Measurements from ENCODE around the gene RPL19.

The RPL19 gene

GRCh38 chr17:39191750-39192510 lies 8.2 kb upstream of the RPL19 start:
- no peak overlapping the region for H3K9ac ChIP-seq (ENCODE audit: low read depth, low read length)
- H3K4me3 ChIP-seq (ENCODE audit: low read depth, low read length): no peak overlapping the region
- H3K27me3 ChIP-seq (ENCODE audit: control insufficient read depth, insufficient read depth, low read length): no peaks in the 10 kb centered on the region
- H3K4me1 ChIP-seq (ENCODE audit: control insufficient read depth, insufficient read depth, low read length): peaks cover 18% of the 10 kb centered on the region
- H3K9me3 ChIP-seq (ENCODE audit: control insufficient read depth, insufficient read depth, low read length): no peaks in the 10 kb centered on the region
- H3K36me3 ChIP-seq (ENCODE audit: control insufficient read depth, insufficient read depth, low read length): peaks cover 60% of the 10 kb centered on the region
- H3K27ac ChIP-seq (ENCODE audit: low read depth, low read length): no peak overlapping the region

- Histone ChIP-seq H3K27me3 (ENCODE audit: control insufficient read depth, insufficient read depth, low read length) (no peaks in the 10 kb centered on the region), H3K36me3 (ENCODE audit: control insufficient read depth, insufficient read depth, low read length) (peaks cover 50% of the 10 kb centered on the region)
Observed at GRCh38 chr17:39192901-39193300, 7.2 kb upstream of the RPL19 start.

GRCh38 chr17:39193346-39193745 lies 6.7 kb upstream of the RPL19 start:
- H3K36me3 ChIP-seq (ENCODE audit: control insufficient read depth, insufficient read depth, low read length): peaks cover 46% of the 10 kb centered on the region
- H3K4me1 ChIP-seq (ENCODE audit: control insufficient read depth, insufficient read depth, low read length): peaks cover 24% of the 10 kb centered on the region
- no peak overlapping the region for H3K9ac ChIP-seq (ENCODE audit: low read depth, low read length)
- no peak overlapping the region for H3K4me3 ChIP-seq (ENCODE audit: low read depth, low read length)
- no peaks in the 10 kb centered on the region for H3K27me3 ChIP-seq (ENCODE audit: control insufficient read depth, insufficient read depth, low read length)
- no peak overlapping the region for H3K27ac ChIP-seq (ENCODE audit: low read depth, low read length)
- H3K9me3 ChIP-seq (ENCODE audit: control insufficient read depth, insufficient read depth, low read length): no peaks in the 10 kb centered on the region

More at GRCh38 chr17:39192901-39193300, 7.2 kb upstream of the RPL19 start:
- H3K4me1 ChIP-seq (ENCODE audit: control insufficient read depth, insufficient read depth, low read length): peaks cover 20% of the 10 kb centered on the region
- no peak overlapping the region for H3K9ac ChIP-seq (ENCODE audit: low read depth, low read length)
- H3K4me3 ChIP-seq (ENCODE audit: low read depth, low read length): no peak overlapping the region
- H3K27ac ChIP-seq (ENCODE audit: low read depth, low read length): no peak overlapping the region
- H3K9me3 ChIP-seq (ENCODE audit: control insufficient read depth, insufficient read depth, low read length): no peaks in the 10 kb centered on the region

GRCh38 chr17:39194089-39194984 lies 5.7 kb upstream of the RPL19 start:
- peak overlapping the region; percentile 66 for H3K27ac ChIP-seq (ENCODE audit: low read depth, low read length)

GRCh38 chr17:39194985-39195524 lies 5.0 kb upstream of the RPL19 start:
- Histone ChIP-seq H3K4me1 (ENCODE audit: control insufficient read depth, insufficient read depth, low read length) (peaks cover 25% of the 10 kb centered on the region), H3K9me3 (ENCODE audit: control insufficient read depth, insufficient read depth, low read length) (no peaks in the 10 kb centered on the region), H3K4me3 (ENCODE audit: low read depth, low read length) (peak overlapping the region; percentile 49), H3K27me3 (ENCODE audit: control insufficient read depth, insufficient read depth, low read length) (no peaks in the 10 kb centered on the region), H3K9ac (ENCODE audit: low read depth, low read length) (no peak overlapping the region), H3K36me3 (ENCODE audit: control insufficient read depth, insufficient read depth, low read length) (peaks cover 41% of the 10 kb centered on the region), H3K27ac (ENCODE audit: low read depth, low read length) (peak overlapping the region; percentile 66)

More at GRCh38 chr17:39194089-39194984, 5.7 kb upstream of the RPL19 start:
- Histone ChIP-seq H3K4me3 (ENCODE audit: low read depth, low read length) (peak overlapping the region; percentile 49), H3K27me3 (ENCODE audit: control insufficient read depth, insufficient read depth, low read length) (no peaks in the 10 kb centered on the region), H3K9ac (ENCODE audit: low read depth, low read length) (no peak overlapping the region), H3K4me1 (ENCODE audit: control insufficient read depth, insufficient read depth, low read length) (peaks cover 25% of the 10 kb centered on the region), H3K9me3 (ENCODE audit: control insufficient read depth, insufficient read depth, low read length) (no peaks in the 10 kb centered on the region), H3K36me3 (ENCODE audit: control insufficient read depth, insufficient read depth, low read length) (peaks cover 42% of the 10 kb centered on the region)

GRCh38 chr17:39195568-39196160 lies 4.4 kb upstream of the RPL19 start:
- Histone ChIP-seq H3K9me3 (ENCODE audit: control insufficient read depth, insufficient read depth, low read length) (no peaks in the 10 kb centered on the region), H3K4me1 (ENCODE audit: control insufficient read depth, insufficient read depth, low read length) (peaks cover 25% of the 10 kb centered on the region), H3K27ac (ENCODE audit: low read depth, low read length) (no peak overlapping the region), H3K4me3 (ENCODE audit: low read depth, low read length) (peak overlapping the region; percentile 81; the same call in 1 of the 2 replicates), H3K27me3 (ENCODE audit: control insufficient read depth, insufficient read depth, low read length) (no peaks in the 10 kb centered on the region), H3K9ac (ENCODE audit: low read depth, low read length) (no peak overlapping the region), H3K36me3 (ENCODE audit: control insufficient read depth, insufficient read depth, low read length) (peaks cover 34% of the 10 kb centered on the region)

GRCh38 chr17:39196241-39196807 lies 3.8 kb upstream of the RPL19 start:
- H3K27ac ChIP-seq (ENCODE audit: low read depth, low read length): no peak overlapping the region
- H3K4me1 ChIP-seq (ENCODE audit: control insufficient read depth, insufficient read depth, low read length): peaks cover 30% of the 10 kb centered on the region
- no peaks in the 10 kb centered on the region for H3K27me3 ChIP-seq (ENCODE audit: control insufficient read depth, insufficient read depth, low read length)
- H3K4me3 ChIP-seq (ENCODE audit: low read depth, low read length): peak overlapping the region; percentile 81
- no peak overlapping the region for H3K9ac ChIP-seq (ENCODE audit: low read depth, low read length)
- peaks cover 35% of the 10 kb centered on the region for H3K36me3 ChIP-seq (ENCODE audit: control insufficient read depth, insufficient read depth, low read length)
- H3K9me3 ChIP-seq (ENCODE audit: control insufficient read depth, insufficient read depth, low read length): no peaks in the 10 kb centered on the region

- H3K4me1 ChIP-seq (ENCODE audit: control insufficient read depth, insufficient read depth, low read length): peaks cover 30% of the 10 kb centered on the region
- H3K27ac ChIP-seq (ENCODE audit: low read depth, low read length): no peak overlapping the region
- peaks cover 35% of the 10 kb centered on the region for H3K36me3 ChIP-seq (ENCODE audit: control insufficient read depth, insufficient read depth, low read length)
- peak overlapping the region; percentile 81 for H3K4me3 ChIP-seq (ENCODE audit: low read depth, low read length)
- no peaks in the 10 kb centered on the region for H3K9me3 ChIP-seq (ENCODE audit: control insufficient read depth, insufficient read depth, low read length)
- H3K27me3 ChIP-seq (ENCODE audit: control insufficient read depth, insufficient read depth, low read length): no peaks in the 10 kb centered on the region
- H3K9ac ChIP-seq (ENCODE audit: low read depth, low read length): no peak overlapping the region
Observed at GRCh38 chr17:39196808-39197291, 3.2 kb upstream of the RPL19 start.

- Histone ChIP-seq H3K27me3 (ENCODE audit: control insufficient read depth, insufficient read depth, low read length) (no peaks in the 10 kb centered on the region), H3K27ac (ENCODE audit: low read depth, low read length) (peak within 1 kb of the TSS; percentile 78), H3K36me3 (ENCODE audit: control insufficient read depth, insufficient read depth, low read length) (peaks cover 35% of the 10 kb centered on the region), H3K4me3 (ENCODE audit: low read depth, low read length) (peak within 1 kb of the TSS; percentile 81), H3K9me3 (ENCODE audit: control insufficient read depth, insufficient read depth, low read length) (no peaks in the 10 kb centered on the region), H3K4me1 (ENCODE audit: control insufficient read depth, insufficient read depth, low read length) (peaks cover 30% of the 10 kb centered on the region), H3K9ac (ENCODE audit: low read depth, low read length) (no peak within 1 kb of the TSS; the same call in 1 of the 2 replicates)
Observed at GRCh38 chr17:39197380-39198185, 2.5 kb upstream of the RPL19 start, which contains the start of gene CACNB1. Gene CACNB1, minus strand, starts transcription at chr17:39197669. Its CDS starts 174 bp downstream, at chr17:39197495.

Data from HUES48 (cell line).